ENCODE data around the gene DHCR7.

The DHCR7 gene

DNA sequence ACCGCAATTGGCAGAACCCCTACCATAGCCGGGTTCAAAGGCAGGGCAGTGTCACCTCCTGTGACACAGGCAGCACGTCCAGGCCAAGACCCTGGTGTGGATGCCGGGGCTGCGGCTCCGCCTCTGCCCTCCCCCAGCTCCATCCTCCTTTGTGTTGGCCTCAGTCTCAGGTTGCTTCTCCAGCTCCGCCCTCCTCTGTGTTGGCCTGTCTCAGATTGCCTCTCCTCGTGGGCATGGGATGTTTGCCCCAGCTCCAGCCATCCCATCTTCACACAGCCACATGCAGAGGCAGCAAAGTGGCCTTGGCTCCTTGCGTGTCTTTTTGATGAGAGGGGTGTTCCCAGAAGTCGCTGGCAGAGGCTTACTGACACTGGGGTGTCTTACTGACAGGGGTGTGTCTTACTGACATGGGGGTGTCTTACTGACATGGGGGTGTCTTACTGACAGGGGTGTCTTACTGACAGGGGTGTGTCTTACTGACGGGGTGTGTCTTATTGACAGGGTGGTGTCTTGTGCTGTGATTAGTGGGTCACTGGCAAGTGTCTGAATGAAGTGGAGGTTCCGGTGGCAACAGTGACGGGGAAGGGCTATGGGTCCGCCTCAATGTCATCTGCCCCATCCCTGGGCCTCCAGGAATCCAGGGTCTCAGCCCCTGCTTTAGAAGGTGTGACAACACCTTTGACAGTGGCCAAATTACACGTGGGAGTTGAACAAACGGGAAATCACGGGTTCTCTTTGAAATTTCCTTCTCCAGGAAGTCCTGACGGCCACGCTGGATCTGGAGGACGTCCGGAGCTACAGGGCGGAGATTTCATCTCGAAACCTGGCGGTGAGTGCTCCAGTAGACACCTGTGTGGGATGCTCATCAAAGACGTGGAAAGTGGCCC lies 29.7 kb upstream of the DHCR7 start:
- DNase-seq (ENCODE audit: low spot score): no peak

DNA sequence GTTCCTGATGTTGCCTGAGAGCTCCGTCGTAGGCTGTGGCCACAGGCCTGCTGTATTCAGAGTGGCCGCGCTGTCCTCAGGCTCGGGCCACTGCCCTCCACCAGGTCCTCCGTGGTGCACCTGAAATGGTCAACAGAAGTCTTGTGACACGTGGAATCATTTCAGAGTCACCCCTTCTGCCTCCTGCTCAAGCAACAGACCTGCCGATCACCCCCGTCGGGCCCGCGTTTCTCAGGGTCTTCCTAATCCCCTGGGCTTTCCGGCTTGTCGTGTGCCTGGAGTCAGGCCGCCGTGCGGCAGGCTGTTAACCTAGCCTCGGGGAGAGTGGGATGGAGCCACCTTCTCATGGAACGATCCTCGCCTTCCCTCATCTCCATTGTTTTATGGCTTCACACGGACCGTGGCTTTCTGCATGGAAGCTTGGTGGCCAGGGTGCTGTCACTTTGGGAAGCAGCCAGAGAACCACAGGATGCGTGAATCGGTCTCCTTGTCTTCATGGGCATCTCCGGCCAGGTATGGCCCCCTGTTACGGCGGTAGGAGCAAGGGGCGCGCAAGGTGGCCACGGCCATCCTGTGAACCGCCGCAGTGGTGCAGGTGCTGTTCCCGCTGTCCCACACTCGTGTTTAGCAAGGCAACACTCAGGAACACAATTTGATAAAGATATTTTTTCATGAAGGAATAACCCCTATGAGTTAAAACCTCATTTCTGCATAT lies 28.9 kb upstream of the DHCR7 start:
- no peak for DNase-seq (ENCODE audit: low spot score)

DNA sequence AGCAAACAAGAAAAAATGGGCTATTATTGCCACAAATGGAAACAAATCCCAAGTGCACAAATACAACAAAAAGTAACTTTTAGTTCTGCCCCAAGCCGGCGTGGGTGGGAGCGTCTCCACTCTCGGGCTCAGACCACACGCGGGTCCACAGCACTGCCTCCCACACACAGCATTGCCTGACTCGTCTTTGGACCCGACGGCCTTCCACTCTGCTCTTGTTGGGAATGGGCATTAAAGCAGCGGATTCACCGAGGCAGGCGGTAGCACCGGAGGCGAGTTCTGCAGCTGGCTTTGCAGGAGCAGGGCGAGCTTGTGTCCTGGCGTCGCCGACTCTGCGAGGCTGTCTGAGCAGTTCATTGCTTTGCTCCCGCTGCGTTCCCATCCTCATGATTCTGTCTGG lies 27.8 kb upstream of the DHCR7 start:
- no peak for DNase-seq (ENCODE audit: low spot score)

DNA sequence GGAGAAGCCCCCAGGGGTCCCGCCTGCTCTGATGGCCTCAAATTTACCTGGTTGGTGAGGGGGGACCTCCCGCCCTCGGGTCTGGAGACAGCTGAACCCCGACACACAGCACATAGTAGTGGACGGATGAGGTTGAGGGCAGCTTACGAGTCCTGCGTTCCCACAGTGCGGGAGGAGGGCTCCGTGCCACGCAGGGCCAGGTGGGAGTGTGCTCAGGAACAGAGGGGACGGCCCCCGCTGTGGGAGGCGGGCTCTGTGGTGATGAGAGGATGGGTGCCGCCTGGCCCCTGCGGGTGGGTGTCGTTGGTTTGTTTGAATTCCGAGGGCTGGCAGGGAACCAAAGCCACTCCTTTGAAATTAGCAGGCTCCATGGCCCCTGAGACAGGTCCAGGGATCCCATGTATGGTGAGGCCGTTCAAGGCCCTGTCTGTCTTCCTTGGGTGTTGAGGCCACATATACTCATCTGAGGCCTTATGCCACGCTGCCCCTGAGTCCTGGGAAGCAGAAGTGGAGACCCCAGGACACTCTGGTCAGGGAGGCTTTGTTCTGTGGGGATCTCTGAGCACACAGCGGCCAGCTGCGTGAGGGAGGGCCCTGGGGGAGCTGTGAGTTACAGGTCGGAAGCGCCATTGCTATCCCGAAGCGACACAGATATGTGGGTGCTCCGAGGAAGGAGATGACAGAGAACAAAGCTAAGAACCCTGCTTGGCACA lies 26.7 kb upstream of the DHCR7 start:
- no peak for DNase-seq (ENCODE audit: low spot score)

DNA sequence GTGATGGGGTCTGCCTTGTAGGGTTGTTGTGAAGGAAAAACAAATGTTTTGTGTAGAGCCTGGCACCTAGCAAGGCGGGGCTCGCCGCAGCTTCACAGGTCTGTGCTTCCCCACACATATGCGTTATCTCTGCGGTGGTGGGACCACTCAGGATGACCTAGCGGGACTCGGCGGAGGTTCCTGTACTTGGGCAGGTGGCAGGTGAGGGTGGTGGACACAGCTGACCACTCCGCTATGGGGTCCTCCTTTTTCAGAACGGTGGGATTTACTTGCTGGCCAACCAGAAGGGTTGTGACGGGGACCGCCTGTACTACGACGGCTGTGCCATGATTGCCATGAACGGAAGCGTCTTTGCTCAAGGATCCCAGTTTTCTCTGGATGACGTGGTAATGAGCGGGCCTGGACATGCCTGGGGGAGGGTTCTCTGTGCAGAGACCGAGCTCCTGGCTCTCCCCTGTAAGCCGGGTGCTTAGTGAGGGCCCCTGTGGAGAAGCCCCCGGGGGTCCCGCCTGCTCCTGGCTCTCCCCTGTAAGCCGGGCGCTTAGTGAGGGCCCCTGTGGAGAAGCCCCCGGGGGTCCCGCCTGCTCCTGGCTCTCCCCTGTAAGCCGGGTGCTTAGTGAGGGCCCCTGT lies 26.1 kb upstream of the DHCR7 start:
- no peak for DNase-seq (ENCODE audit: low spot score)

DNA sequence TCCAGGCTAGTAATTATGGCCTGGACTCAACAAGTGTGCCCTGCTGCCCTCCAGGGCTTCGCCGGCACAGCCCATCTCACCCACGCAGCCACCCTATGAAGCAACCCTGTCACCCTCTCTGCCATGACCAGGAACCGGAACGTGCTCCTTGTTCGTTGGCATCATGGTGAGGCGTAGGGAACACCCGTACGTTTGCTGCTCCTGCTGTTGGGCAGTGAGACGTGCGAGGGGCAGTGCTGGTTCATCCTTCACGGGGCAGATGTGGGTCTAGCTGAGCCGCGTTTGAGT lies 25.5 kb upstream of the DHCR7 start:
- DNase-seq (ENCODE audit: low spot score): no peak

DNA sequence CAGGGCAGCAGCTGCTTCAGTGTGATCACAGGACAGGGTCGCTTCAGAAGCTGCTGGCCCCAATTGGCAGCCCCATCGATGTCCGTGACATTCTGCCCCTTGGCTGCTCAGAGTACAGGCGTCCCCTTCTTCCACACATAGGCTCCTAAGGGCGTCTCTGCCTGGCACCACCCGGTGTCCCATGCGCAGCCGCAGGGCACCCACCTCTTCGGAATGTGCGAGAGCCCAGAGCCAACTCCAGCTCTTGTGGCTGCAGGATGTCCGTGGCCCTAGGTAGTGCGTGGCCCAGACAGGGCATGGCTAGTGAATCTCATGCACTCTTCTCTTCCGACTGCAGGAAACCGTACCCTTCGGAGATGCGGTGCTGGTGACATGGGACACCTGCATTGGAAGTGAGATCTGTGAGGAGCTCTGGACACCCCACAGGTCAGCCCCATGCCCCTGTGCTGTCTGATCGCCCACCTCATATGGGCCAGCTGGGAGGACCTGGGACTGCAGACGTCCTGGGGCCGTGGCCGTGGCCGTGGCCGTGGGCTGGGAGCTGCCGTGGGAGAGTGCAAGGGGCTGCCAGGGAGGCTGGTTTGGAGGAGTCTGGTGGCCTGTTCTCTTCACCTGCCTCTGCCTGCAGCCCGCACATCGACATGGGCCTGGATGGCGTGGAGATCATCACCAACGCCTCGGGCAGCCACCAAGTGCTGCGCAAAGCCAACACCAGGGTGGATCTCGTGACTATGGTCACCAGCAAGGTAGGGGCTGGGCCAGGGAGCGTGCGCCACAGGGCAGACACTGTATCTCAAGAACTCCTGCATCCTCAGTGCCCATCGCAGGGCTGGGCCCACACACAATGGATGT lies 25.0 kb upstream of the DHCR7 start:
- no peak for DNase-seq (ENCODE audit: low spot score)

DNA sequence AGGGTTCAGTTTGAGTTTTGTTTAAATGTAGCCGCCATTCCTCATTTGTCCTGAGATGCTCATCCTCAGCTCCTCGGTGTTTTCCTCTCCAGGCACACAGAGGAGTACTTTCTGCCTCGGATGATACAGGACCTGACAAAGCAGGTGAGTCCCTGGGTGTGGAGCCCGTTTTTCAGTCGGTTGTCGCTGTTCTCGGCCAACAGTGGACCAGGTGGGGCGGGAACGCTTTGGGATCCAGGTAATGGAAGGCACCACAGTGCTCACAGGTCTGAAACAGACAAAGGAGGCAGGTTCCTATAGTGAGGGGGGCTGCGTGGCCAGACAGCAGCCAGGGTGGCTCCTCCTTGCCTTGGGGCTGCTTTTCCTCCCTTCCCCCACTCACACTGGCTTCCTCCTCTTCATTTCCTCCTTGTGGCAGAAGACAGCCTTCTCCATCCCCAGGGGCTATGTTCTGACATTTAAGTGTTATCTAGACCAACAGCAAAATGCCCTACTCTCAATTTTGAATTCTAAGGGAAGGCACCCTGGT lies 24.2 kb upstream of the DHCR7 start:
- no peak for DNase-seq (ENCODE audit: low spot score)

DNA sequence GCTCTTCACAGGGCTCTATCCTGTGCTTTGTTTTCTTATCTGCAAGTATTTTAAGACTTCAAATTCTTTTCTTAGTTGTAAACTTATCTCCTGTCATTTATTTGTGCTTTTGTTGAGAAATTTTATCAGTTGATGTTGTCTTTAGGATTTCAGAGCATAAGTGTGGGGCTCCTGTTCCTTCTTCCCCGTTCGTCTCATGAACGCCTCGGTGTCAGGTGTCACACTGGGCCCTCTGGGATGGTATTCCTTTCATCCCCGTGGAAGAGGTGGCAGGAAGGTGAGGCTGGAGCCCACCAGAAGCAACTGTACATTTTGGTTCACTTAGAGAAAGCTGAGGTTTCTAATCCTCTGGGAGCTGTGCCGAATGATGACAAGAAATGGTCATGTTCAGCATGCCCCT lies 22.8 kb upstream of the DHCR7 start:
- no peak for DNase-seq (ENCODE audit: low spot score)

DNA sequence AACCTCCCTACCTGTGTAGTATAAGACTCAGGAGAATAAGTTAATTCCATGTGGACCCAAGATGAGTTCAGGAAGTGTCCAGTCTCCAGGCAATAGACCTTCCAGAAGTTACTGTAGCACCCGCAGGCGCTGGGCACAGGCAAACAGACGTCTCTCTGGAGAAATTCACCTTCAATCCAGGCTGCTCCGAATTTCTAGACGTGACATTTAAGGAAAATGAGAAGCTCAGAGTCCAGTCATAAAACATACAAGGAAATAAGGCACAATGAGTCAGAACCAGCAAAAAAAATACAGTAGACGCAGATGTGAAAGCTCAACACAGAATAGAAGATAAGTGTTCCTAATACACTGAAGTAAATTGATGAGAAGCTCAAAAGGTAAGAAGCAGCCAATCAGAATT lies 19.0 kb upstream of the DHCR7 start:
- DNase-seq (ENCODE audit: low spot score): no peak

DNA sequence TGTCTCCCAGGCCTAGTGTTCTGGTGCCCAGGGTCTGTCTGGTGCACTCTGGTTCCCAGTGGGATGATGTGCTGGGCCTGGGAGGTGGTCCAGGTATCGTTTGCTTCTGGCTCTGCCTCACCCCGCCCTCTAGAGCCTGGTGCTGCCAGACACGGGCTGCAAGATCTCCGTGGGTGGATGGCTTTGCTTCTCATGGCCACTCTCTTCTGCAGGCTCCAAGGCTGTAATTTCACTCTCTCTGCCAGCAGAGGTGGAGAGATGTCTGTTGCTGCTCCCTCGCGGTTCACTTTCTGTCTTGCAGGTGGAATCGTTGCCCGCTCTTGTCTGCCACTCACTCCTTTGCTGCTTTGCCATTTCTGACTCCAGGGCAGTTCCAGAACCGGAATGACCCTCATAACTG lies 18.2 kb upstream of the DHCR7 start:
- no peak for DNase-seq (ENCODE audit: low spot score)

DNA sequence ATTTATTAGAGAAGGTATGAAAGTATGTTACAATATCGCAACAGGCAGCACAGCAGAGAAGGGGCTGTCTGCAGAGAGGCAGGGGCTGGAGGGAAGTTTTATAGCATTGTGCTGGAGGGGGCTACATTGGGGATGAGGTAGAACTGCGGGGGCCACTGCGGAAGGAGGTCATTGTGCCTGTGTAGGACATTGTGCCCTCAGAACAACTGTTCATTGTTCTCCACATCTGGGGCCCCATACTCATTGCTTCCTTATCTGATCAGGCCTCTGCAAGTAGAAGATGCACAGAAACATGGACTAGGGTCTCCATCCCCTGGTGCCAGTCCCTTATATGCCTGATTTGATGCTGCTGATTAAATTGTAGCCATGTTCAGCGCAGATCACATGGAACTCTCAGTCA lies 16.9 kb upstream of the DHCR7 start:
- DNase-seq (ENCODE audit: low spot score): no peak

DNA sequence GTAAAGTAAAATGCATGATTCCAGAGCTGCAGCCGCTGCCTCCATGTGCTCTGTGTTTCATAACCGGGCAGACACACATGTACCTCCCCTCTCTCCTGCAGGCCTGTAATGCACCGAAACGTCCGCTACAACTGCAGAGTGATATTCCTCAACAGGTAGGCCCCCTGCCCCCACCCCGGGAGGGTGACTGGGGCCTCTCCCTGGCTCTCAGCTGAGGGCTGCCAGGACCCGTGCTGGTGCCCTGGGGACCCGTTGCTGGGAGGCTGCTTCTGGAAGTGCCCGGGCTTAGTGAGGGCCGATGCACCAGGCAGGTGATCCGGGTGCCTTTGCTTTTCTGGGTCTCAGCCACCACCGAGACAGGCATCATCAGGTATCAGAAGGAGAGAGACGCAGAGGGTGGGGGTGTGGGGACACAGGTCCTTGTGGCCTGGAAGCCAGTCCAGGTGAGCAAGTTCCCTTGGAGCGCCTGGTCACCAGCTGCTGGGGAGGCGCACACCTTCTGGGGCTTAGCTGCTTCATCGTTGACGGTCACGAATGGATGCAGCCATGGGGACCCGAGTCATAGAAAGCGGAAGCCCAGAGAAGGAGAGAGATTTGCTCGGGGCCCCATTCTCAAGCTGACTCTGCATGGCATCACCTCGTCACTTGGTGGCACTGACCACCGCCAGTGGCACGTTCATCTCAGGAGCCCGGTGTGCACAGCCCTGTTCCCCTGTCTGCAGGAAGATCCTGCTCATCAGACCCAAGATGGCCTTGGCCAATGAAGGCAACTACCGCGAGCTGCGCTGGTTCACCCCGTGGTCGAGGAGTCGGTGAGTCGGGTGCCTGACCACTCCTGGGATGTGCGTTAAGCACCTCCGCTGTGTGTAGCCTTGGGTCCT lies 15.4 kb upstream of the DHCR7 start:
- no peak for DNase-seq (ENCODE audit: low spot score)

DNA sequence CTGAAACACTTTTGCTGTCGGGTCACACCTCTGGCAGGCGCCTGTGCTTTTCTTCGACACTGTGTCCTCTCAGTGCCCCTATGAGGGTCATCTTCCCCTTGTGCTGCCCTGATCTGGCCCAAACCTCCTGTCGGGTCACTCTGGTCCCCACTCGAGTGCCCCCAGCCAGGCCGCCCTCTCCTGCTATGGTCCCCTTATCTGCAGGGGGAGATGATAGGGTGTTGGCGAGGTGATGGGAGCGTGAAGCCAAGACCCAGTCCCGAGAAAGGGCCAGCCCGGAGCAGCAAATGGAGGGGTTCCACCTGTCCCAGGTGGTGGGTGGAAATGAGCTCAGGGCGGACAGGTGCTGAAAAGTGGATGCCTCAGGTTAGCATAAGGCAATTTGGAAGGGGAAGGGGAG lies 14.5 kb upstream of the DHCR7 start:
- DNase-seq (ENCODE audit: low spot score): no peak

DNA sequence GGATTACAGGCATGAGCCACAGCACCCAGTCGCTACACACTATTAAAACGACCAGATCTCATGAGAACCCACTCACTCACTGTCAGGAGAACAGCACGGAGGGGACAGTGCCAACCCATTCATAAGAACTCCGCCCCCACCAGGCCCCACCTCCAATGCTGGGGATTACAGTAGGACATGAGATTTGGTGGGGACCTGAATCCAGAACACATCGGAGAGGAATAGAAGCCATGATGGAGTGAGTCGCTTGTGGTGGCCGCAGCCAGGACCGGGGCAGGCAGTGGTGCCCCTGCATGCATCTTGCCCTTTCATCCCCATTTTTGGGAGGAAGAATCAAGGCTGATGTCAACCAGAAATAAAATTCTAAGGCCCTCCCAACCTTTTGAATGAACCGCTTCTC lies 13.5 kb upstream of the DHCR7 start:
- no peak for DNase-seq (ENCODE audit: low spot score)

DNA sequence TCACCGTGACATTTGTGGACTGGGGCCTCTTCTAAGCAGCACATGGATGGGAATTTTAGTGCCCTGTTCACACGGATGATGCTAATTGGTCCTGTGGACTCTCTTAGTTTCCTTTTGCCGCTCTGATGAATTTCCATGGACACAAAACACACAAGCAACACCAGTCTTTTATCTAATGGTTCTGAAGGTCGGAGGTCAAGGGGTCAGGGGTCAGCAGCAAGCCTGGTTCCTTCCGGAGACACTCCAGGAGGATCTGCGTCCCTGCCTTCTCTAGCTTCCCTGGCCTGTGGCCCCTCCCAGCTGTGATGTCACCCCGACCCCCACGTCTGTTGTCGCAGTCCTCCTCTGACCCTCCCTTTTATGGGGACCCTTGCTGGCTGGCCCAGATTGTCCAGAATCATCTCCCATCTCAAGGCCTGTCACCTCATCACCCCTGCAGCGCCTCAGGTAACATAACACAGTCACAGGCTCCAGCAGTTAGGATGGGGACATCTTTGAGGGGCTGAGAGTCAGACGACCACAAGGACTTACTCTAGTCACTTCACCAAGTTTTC lies 11.7 kb upstream of the DHCR7 start:
- DNase-seq (ENCODE audit: low spot score): no peak

DNA sequence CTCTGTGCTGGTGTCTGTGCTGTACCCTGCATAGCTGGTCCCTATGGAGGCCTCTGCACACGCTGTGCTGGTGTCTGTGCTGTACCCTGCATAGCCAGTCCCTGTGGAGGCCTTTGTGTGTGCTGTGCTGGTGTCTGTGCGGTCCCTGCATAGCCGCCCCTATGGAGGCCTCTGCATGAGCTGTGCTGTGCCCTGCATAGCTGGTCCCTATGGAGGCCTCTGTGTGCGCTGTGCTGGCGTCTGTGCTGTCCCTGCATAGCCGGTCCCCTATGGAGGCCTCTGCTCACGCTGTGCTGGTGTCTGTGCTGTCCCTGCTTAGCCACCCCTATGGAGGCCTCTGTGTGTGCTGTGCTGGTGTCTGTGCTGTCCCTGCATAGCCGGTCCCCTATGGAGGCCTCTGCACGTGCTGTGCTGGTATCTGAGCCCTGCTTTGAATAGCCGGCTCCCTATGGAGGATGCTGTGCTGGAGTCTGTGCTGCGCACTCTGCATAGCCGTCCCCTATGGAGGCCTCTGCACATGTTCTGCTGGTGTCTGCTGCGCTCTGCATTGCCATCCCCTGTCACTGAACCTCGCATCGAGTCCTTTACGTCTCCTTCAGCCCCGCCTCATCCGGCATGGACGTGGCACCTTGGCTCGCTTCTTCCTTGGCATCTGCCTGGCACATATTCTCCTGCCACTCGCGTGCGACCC lies 11.0 kb upstream of the DHCR7 start:
- no peak for DNase-seq (ENCODE audit: low spot score)

DNA sequence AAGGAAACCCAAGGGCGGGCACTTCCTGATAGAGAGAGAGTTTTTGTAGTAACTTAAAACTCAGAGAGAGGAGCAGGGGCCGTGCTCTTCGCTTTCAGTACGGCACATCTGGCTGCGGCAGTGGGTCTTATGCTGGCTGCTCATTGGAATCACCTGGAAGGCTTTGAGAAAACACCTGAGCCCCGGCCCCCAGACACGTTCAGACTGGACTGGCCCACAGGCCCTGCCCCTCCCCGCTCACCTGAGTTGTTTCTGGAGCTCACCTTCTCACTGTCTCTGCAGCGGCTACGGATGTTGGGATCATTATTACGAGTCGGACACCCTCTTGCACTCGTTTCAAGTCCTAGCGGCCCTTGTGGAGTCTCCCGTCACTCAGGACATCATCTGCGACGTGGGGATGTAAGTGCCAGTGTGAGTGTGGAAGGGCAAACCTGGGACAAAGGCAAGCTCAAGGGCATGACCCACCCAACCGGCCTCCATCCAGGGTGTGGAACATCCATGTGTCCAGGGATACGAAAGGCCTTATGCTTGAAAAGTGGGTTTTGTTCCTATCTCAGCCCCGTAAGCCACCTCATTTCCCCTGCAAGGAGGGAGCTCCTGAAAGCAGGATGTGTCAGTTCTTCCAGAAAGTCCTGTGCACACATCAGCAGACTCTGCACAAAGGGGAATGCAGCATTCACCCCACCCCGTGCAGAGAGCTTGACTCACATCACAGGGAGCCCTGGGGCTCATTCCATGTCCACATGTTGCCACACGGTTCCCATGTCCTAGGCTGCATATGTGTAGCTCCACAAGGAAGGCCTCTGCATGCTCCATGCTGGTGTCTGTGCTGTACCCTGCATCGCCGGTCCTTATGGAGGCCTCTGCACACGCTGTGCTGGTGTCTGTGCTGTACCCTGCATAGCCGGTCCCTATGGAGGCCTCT lies 10.2 kb upstream of the DHCR7 start:
- DNase-seq (ENCODE audit: low spot score): no peak

DNA sequence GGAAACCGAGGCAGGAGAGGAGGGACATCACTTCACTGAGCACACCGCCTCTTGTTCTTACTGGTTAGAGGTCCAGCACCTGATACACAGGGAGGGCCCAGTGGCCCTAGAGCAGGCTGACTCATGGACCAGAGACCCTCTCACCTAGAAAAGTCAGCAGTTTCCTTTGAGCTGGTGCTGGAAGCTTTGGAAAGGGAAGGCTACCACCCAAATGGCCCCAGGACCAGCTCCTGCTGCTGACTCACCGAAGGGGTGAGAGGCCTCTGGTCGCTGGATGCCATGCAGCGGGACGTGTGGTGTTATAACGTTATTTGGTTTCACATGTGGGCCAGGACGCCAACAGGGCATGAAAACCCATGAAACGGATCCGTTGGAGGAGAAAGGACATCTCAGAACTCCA lies 8.6 kb upstream of the DHCR7 start:
- no peak for DNase-seq (ENCODE audit: low spot score)

All from hematopoietic multipotent progenitor cell treated with erythropoietin and hydrocortisone succinate and interleukin-3 and kit ligand, for 17 days (in vitro differentiated cells).